Cardiac atrium fibroblast (primary cell): Measurements from ENCODE around the gene CTU2. TPM values are rescaled to one million over a fixed set of nuclear protein-coding genes. Genes with fewer than 3 reads are reported as not detected.

ENCODE experiments used
- total RNA-seq: library from RNA; depleted of rRNA; stranded (reverse); fragments of >200 nt; gene quantifications from 2 replicates; pipeline ENCODE4 v1.2.3, GENCODE V29; 2015

CTU2 gene
- total RNA-seq = 13.0 and 13.5 TPM in 2 replicates

DNA sequence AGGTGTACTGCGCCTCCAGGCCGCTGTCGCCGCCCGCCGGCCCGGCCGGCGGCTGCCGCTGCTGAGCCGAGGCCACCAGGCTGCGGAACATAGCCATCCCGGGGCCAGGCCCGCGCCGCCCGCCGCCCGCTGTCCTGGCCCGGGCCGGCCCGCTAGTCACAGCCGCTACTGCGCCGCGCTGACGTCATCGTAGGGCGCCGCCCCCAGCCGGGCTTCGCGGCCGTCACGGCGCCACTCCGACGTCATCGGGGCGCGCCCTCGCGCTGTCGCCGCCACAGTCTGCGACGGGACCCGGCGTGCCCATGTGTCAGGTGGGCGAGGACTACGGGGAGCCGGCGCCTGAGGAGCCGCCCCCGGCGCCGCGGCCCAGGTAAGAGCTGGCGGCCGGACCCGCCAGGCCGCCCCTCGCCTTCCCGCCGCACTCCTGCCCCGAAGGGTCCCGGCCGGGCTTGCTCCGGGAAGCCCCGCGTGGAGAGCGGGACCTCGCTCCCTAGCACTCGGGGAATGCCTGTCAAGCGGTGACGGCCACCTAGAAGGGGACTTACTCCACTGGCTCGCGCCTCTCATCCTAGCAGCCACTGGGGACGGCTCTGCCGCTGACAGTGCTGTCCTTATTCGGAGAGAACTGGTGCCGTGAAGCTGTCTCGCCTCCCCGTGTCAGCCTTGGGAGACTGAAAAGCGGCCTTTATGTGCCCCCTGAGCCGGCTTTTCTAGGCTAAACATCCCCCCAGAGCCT lies at the start of gene CTU2, which contains the start of gene RNF166:
TSS of gene CTU2 (plus strand) at position 275 of the 736 bp plus-strand sequence. CDS start at position 303, 28 bp downstream.
TSS of gene RNF166 (minus strand) at position 180 of the 736 bp plus-strand sequence. CDS start at position 97, 83 bp downstream.

DNA sequence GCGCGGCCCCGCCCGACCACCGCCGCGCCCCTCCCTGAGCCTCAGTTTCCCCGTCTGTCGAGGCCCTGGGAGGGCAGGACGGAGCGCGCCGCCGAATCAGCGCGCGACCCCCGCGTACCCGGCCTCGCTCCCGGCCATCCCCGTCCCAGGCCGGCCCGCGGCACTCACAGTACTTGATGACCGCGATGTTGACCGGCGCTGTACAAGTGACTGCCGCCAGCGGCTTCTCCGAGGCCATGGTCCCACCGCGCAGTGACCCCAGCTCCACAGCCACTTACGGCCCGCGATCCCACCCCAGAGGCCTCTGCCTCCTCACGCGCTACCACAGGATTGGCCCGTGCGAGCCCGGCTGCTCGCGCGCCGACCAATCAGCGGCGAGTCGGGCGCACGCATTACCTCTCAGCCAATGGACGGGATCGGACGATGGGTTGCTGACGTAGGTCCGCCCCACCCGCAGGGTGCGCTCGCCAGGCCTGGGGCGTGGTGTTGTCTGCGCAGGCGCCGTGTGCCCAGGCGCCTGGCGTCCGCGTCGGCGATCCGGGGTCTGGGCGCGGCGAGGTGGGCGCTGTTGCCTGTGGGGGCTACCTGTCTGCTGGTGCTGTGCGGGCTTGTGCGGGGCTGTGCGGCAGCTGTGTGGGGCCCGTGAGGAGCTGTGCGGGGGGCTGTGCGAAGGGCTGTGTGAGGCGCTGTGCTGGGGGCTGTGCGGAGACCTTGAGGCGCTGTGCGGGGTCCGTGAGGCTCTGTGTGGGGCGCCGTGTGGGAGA lies 43.3 kb upstream of the CTU2 start, which contains the start of gene MVD:
TSS of gene MVD (minus strand) at position 249 of the 764 bp plus-strand sequence. CDS start at position 238, 11 bp downstream.

DNA sequence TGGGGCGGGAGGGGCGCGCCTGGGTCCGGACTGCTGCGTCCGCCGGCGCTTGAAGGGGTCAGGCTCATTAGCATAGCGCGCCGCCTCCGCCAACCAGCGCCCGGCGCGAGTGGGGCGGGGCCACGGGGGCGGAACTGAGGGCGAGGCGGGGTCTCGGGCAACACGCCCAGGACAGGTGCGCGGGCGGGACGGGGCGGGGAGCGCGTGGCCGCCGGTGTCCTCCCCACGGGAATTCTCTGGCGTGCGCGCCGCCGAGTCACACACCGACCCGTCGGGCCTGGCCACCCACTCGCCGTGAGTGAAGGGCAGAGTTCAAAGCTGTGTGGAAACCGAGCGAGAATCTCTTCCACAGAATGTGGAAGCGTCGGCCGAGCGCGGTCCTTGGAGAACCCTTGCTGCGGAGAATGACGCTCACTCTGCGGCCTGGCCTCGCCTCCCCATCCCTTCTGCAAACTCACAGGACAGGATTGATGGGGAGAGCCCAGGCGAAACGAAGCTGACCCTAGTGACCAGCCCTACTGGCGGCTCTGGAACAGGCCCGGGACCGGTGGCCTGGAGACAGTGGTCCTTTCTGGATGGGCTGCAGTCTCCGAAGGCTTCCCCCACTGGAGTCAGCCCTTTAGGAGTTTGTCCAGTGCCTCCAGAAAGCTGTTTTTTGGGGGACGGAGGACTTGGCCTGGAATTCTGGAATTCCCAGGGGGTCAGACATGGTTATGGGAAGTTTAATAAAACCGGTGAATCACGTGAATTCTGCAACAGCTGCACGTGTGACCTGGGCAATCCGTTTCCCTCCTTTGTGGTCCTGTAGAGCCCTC lies 19.7 kb upstream of the CTU2 start, which contains the start of gene SNAI3:
TSS of gene SNAI3 (minus strand) at position 69 of the 815 bp plus-strand sequence. CDS start 101 bp downstream, outside the sequence.

Other genes starting within 250 kb of the CTU2 start
- gene ZC3H18, start 136.1 kb upstream of the CTU2 start, total RNA-seq = 13.7 and 15.9 TPM in 2 replicates
- not detected in 2 replicates for gene IL17C, start 67.9 kb upstream of the CTU2 start, total RNA-seq
- 490 and 554 TPM in 2 replicates for gene CYBA, start 55.5 kb upstream of the CTU2 start, total RNA-seq
- 54.0 and 99.6 TPM in 2 replicates for gene MVD, start 43.4 kb upstream of the CTU2 start, total RNA-seq
- 0.16 TPM in 1 of 2 replicates, not detected in the other for gene SNAI3, start 20.0 kb upstream of the CTU2 start, total RNA-seq
- gene RNF166, start 95 bp upstream of the CTU2 start, total RNA-seq = 14.1 and 15.1 TPM in 2 replicates
- 232 and 251 TPM in 2 replicates for gene PIEZO1, start 78.7 kb downstream of the CTU2 start, total RNA-seq
- gene CDT1, start 97.3 kb downstream of the CTU2 start, total RNA-seq = 2.5 and 7.3 TPM in 2 replicates
- gene APRT, start 105.4 kb downstream of the CTU2 start, total RNA-seq = 251 and 258 TPM in 2 replicates
- 38.1 and 38.2 TPM in 2 replicates for gene GALNS, start 150.4 kb downstream of the CTU2 start, total RNA-seq
- gene TRAPPC2L, start 150.6 kb downstream of the CTU2 start, total RNA-seq = 41.5 TPM in 2 replicates
- not detected in 2 replicates for gene PABPN1L, start 160.2 kb downstream of the CTU2 start, total RNA-seq